Measurements from ENCODE around the gene PTPRU. TPM values are rescaled to one million over a fixed set of nuclear protein-coding genes. Genes with fewer than 3 reads are reported as not detected.
"Not testable (repeated sequence)": the region's sequence is repeated elsewhere in the genome, so short reads cannot be mapped to it uniquely, and the experiment has no call there.

PTPRU gene
- total RNA-seq, 1 donor from 2014 or later = 37.3 TPM

GRCh38 chr1:29312469-29313461, 76.4 kb downstream of the PTPRU start:
- no peak overlapping the region for H3K27ac ChIP-seq
- H3K27me3 ChIP-seq = no peaks in the 10 kb centered on the region
- H3K36me3 ChIP-seq = peaks cover 0 to 34% of the 10 kb centered on the region in 2 donors
- no peak for DNase-seq (ENCODE audit: extremely low spot score in 2 of 2)
- H3K4me1 ChIP-seq = no peaks in the 10 kb centered on the region
- no peaks in the 10 kb centered on the region for H3K9me3 ChIP-seq
- intact Hi-C loops (cut with DNase I) = no loop called here
- TF ChIP-seq POLR2AphosphoS5 (IDR thresholded peaks at IDR 0.05; ENCODE audit: insufficient read depth in 1 of 2, low read depth in 1 of 2) (no peak), POLR2A (IDR thresholded peaks at IDR 0.05) (no peak)
- TF ChIP-seq, protein P1, sequence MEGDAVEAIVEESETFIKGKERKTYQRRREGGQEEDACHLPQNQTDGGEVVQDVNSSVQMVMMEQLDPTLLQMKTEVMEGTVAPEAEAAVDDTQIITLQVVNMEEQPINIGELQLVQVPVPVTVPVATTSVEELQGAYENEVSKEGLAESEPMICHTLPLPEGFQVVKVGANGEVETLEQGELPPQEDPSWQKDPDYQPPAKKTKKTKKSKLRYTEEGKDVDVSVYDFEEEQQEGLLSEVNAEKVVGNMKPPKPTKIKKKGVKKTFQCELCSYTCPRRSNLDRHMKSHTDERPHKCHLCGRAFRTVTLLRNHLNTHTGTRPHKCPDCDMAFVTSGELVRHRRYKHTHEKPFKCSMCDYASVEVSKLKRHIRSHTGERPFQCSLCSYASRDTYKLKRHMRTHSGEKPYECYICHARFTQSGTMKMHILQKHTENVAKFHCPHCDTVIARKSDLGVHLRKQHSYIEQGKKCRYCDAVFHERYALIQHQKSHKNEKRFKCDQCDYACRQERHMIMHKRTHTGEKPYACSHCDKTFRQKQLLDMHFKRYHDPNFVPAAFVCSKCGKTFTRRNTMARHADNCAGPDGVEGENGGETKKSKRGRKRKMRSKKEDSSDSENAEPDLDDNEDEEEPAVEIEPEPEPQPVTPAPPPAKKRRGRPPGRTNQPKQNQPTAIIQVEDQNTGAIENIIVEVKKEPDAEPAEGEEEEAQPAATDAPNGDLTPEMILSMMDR (IDR thresholded peaks at IDR 0.05) = no peak
- no peak overlapping the region for H3K4me3 ChIP-seq

DNA sequence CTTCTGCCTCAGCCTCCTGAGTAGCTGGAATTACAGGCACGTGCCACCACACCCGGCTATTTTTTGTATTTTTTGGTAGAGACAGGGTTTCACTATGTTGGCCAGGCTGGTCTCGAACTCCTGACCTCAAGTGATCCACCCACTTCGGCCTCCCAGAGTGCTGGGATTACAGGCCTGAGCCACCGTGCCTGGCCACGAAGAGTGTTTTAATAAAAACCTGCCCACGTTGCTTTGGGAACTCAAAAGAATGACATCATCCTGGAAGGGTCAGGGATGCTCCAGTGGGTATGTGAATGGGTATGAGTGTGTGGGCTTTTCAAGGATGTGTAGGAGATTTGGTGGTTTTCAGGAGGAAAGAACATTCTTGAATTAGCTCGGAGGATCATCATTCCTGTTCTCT, 78.4 kb downstream of the PTPRU start:
- H3K36me3 ChIP-seq = peaks cover 0 to 37% of the 10 kb centered on the region in 2 donors

DNA sequence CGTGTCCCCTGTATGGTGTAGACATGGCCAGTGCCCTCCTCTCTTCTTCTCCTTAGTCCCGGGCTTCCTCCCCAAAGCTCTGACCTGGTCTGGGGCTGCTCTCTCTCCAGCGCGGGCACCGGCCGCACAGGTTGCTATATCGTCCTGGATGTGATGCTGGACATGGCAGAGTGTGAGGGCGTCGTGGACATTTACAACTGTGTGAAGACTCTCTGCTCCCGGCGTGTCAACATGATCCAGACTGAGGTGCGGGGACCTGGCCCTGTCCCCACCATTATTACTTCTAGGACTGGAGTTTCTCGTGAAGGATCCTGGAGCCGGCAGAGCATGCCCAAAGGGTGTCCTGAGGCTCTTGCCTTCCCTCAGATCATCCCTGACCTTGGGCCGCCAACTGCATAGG, 78.9 kb downstream of the PTPRU start:
- DNase-seq (ENCODE audit: extremely low spot score in 2 of 2) = no peak
- Histone ChIP-seq H3K4me3 (no peak overlapping the region), H3K9me3 (no peaks in the 10 kb centered on the region), H3K27ac (no peak overlapping the region), H3K36me3 (peaks cover 0 to 37% of the 10 kb centered on the region in 2 donors), H3K4me1 (no peaks in the 10 kb centered on the region), H3K27me3 (no peaks in the 10 kb centered on the region)
- intact Hi-C loops (cut with DNase I) = no loop called here
- TF ChIP-seq POLR2AphosphoS5 (IDR thresholded peaks at IDR 0.05; ENCODE audit: insufficient read depth in 1 of 2, low read depth in 1 of 2) (no peak), POLR2A (IDR thresholded peaks at IDR 0.05) (no peak)
- TF ChIP-seq, protein P1 (IDR thresholded peaks at IDR 0.05) = no peak

More for the DNA sequence above, 78.4 kb downstream of the PTPRU start:
- H3K27ac ChIP-seq; intact Hi-C loops (cut with DNase I); H3K4me1 ChIP-seq; H3K9me3 ChIP-seq; H3K27me3 ChIP-seq; DNase-seq (ENCODE audit: extremely low spot score in 2 of 2); H3K4me3 ChIP-seq: not testable (repeated sequence)

DNA sequence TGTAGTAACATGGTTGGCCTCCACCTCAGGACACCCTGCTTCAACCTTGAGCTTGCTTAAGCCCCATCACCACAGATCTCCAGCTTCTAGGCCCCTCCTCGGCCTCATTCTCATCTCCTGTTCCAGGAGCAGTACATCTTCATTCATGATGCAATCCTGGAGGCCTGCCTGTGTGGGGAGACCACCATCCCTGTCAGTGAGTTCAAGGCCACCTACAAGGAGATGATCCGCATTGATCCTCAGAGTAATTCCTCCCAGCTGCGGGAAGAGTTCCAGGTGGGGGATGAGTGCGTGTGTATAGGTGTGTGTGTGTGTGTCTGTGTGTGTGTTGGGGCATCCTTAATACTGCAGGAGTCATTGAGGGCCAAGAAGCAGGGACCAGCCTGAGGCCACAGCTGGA, 79.6 kb downstream of the PTPRU start:
- Histone ChIP-seq H3K4me3 (no peak overlapping the region), H3K36me3 (peaks cover 0 to 32% of the 10 kb centered on the region in 2 donors), H3K4me1 (no peaks in the 10 kb centered on the region), H3K27me3 (no peaks in the 10 kb centered on the region), H3K9me3 (no peaks in the 10 kb centered on the region), H3K27ac (no peak overlapping the region)
- intact Hi-C loops (cut with DNase I) = no loop called here
- DNase-seq (ENCODE audit: extremely low spot score in 2 of 2) = no peak
- no peak for TF ChIP-seq POLR2AphosphoS5 (IDR thresholded peaks at IDR 0.05; ENCODE audit: insufficient read depth in 1 of 2, low read depth in 1 of 2)
- no peak for TF ChIP-seq POLR2A (IDR thresholded peaks at IDR 0.05)
- TF ChIP-seq, protein P1 (IDR thresholded peaks at IDR 0.05) = no peak

DNA sequence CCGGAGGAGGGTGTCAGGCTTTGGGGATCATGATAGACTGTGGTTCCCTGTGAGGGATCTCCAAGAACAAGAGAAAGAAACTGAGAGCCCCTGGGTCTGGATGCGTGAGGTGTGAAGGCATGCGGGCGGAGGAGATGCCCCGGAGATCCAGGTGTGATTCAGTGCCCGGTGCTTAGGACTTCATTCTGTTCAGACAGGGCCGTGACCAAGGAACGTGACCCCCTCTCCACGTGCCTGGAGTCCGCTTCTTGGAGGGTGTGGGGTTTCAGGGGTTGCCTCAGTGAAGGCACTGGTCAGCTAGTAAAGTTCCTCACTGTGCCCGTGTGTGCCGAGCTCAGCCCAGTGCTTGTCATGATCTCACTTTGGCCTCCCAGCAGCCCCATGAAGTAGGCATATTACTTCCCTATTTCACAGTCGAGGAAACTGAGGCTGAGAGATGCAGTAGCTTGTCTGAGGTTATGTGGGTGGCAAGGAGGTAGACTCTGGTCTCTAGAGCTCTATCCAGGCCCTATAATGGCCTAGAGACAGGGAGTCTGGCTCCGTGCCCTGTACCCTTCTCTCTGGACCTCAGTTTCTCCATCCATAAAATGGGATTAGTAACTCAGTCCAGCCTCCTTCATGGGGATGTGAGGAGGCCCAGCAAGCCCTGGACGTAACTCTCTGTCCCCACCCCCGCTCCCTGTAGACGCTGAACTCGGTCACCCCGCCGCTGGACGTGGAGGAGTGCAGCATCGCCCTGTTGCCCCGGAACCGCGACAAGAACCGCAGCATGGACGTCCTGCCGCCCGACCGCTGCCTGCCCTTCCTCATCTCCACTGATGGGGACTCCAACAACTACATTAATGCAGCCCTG, 81.0 kb downstream of the PTPRU start:
- peaks cover 0 to 32% of the 10 kb centered on the region in 2 donors for H3K36me3 ChIP-seq
- intact Hi-C loops (cut with DNase I) = no loop called here

More for the DNA sequence above, 81.0 kb downstream of the PTPRU start:
- no peak for DNase-seq (ENCODE audit: extremely low spot score in 2 of 2)
- Histone ChIP-seq H3K27me3 (no peaks in the 10 kb centered on the region), H3K4me1 (no peaks in the 10 kb centered on the region), H3K9me3 (no peaks in the 10 kb centered on the region), H3K27ac (no peak overlapping the region), H3K4me3 (no peak overlapping the region)
- no peak for TF ChIP-seq POLR2AphosphoS5 (IDR thresholded peaks at IDR 0.05; ENCODE audit: insufficient read depth in 1 of 2, low read depth in 1 of 2)
- no peak for TF ChIP-seq POLR2A (IDR thresholded peaks at IDR 0.05)
- TF ChIP-seq, protein P1 (IDR thresholded peaks at IDR 0.05) = no peak

All from vagina (tissue), 2 donors.